BLaER1 treated with 17β-estradiol and CSF1 and Interleukin-3, amounts not matched to agents 10 nM and 100 nM (cell line): ENCODE measurements around the gene DCC.
"Not testable (repeated sequence)": the region's sequence is repeated elsewhere in the genome, so short reads cannot be mapped to it uniquely, and the experiment has no call there.

Experiments used
- H3K27ac ChIP-seq, 11 experiments: shearing (Covaris generic); formaldehyde crosslinking; 2 replicates each; pipeline ENCODE4 v1.8.1; 2022
- H3K27me3 ChIP-seq, 11 experiments: shearing (Covaris generic); formaldehyde crosslinking; 2 replicates each; pipeline ENCODE4 v1.8.1; 2022
- H3K36me3 ChIP-seq, 11 experiments: shearing (Covaris generic); formaldehyde crosslinking; 2 replicates each; pipeline ENCODE4 v1.8.1; 2022
- H3K4me1 ChIP-seq, 10 experiments: shearing (Covaris generic); formaldehyde crosslinking; 2 replicates each; pipeline ENCODE4 v1.8.1; 2022
- H3K4me2 ChIP-seq, 11 experiments: shearing (Covaris generic); formaldehyde crosslinking; 2 replicates each; pipeline ENCODE4 v1.8.1; 2022
- H3K4me3 ChIP-seq, 10 experiments: shearing (Covaris generic); formaldehyde crosslinking; 2 replicates each; pipeline ENCODE4 v1.8.1; 2022
- H3K9ac ChIP-seq, 11 experiments: shearing (Covaris generic); formaldehyde crosslinking; 2 replicates each; pipeline ENCODE4 v1.8.1; 2022
- H3K9me3 ChIP-seq, 11 experiments: shearing (Covaris generic); formaldehyde crosslinking; replicated peaks in 1 of 11; 2 replicates each; pipeline ENCODE4 v1.8.1; 2022
- H4K20me1 ChIP-seq, 11 experiments: shearing (Covaris generic); formaldehyde crosslinking; 2 replicates each; pipeline ENCODE4 v1.8.1; 2022
- Cebpa-rat ChIP-seq, 11 experiments: shearing (Covaris generic); IDR thresholded peaks; 2 replicates each; pipeline ENCODE4 v1.8.1; 2022

DCC gene

GRCh38 chr18:53457068-53457467 is 1117.1 kb downstream of the DCC start:
- Histone ChIP-seq H3K9me3 (no peaks in the 10 kb centered on the region), H3K27me3 (no peaks in the 10 kb centered on the region), H3K4me1 (no peaks in the 10 kb centered on the region), H3K36me3 (no peaks in the 10 kb centered on the region), H3K9ac (no peak overlapping the region), H3K27ac (no peak overlapping the region), H3K4me2 (no peak overlapping the region), H4K20me1 (no peaks in the 10 kb centered on the region), H3K4me3 (no peak overlapping the region)
- TF ChIP-seq Cebpa-rat (IDR thresholded peaks at IDR 0.05) = no peak

GRCh38 chr18:53458268-53458667 is 1118.3 kb downstream of the DCC start:
- no peaks in the 10 kb centered on the region for H3K9me3 ChIP-seq
- no peaks in the 10 kb centered on the region for H4K20me1 ChIP-seq
- no peaks in the 10 kb centered on the region for H3K36me3 ChIP-seq
- H3K4me2 ChIP-seq = no peak overlapping the region
- H3K27ac ChIP-seq = no peak overlapping the region
- H3K4me1 ChIP-seq = no peaks in the 10 kb centered on the region
- no peak for TF ChIP-seq Cebpa-rat (IDR thresholded peaks at IDR 0.05)
- no peak overlapping the region for H3K9ac ChIP-seq
- H3K27me3 ChIP-seq = no peaks in the 10 kb centered on the region
- H3K4me3 ChIP-seq = no peak overlapping the region

- no peaks in the 10 kb centered on the region for H3K9me3 ChIP-seq
- H3K4me1 ChIP-seq = no peaks in the 10 kb centered on the region
- no peak overlapping the region for H3K4me2 ChIP-seq
- no peak for TF ChIP-seq Cebpa-rat (IDR thresholded peaks at IDR 0.05)
- no peak overlapping the region for H3K4me3 ChIP-seq
- no peaks in the 10 kb centered on the region for H4K20me1 ChIP-seq
- no peaks in the 10 kb centered on the region for H3K36me3 ChIP-seq
- no peaks in the 10 kb centered on the region for H3K27me3 ChIP-seq
- H3K9ac ChIP-seq = no peak overlapping the region
- no peak overlapping the region for H3K27ac ChIP-seq
Measured at GRCh38 chr18:53458944-53459580, 1119.1 kb downstream of the DCC start.

- no peaks in the 10 kb centered on the region for H3K27me3 ChIP-seq
- H3K4me1 ChIP-seq = no peaks in the 10 kb centered on the region
- H3K4me2 ChIP-seq = no peak overlapping the region
- no peak overlapping the region for H3K9ac ChIP-seq
- no peak for TF ChIP-seq Cebpa-rat (IDR thresholded peaks at IDR 0.05)
- no peaks in the 10 kb centered on the region for H3K36me3 ChIP-seq
- no peaks in the 10 kb centered on the region for H4K20me1 ChIP-seq
- H3K9me3 ChIP-seq = peaks cover 0 to 12% (median 7%) of the 10 kb centered on the region in 11 experiments; a peak in 11 of 22 replicates
- no peak overlapping the region for H3K27ac ChIP-seq
- no peak overlapping the region for H3K4me3 ChIP-seq
Measured at GRCh38 chr18:53467756-53468155, 1127.8 kb downstream of the DCC start.

GRCh38 chr18:53468173-53468572 is 1128.2 kb downstream of the DCC start:
- H3K9ac ChIP-seq, H3K4me2 ChIP-seq, H3K27ac ChIP-seq: not testable (repeated sequence)

GRCh38 chr18:53472546-53472945 is 1132.5 kb downstream of the DCC start:
- TF ChIP-seq Cebpa-rat (IDR thresholded peaks at IDR 0.05) = no peak
- no peaks in the 10 kb centered on the region for H3K4me1 ChIP-seq
- no peak overlapping the region for H3K4me3 ChIP-seq
- no peak overlapping the region for H3K27ac ChIP-seq
- H4K20me1 ChIP-seq = no peaks in the 10 kb centered on the region
- no peaks in the 10 kb centered on the region for H3K36me3 ChIP-seq
- peaks cover 10 to 34% (median 25%) of the 10 kb centered on the region in 11 experiments for H3K9me3 ChIP-seq
- no peak overlapping the region for H3K4me2 ChIP-seq
- H3K9ac ChIP-seq = no peak overlapping the region
- H3K27me3 ChIP-seq = no peaks in the 10 kb centered on the region

More at GRCh38 chr18:53468173-53468572, 1128.2 kb downstream of the DCC start:
- H3K4me3 ChIP-seq, H3K27me3 ChIP-seq, H3K36me3 ChIP-seq, H4K20me1 ChIP-seq, H3K4me1 ChIP-seq: not testable (repeated sequence)
- peaks cover 0 to 12% (median 7%) of the 10 kb centered on the region in 11 experiments; a peak in 11 of 22 replicates for H3K9me3 ChIP-seq

GRCh38 chr18:53478155-53478554 is 1138.2 kb downstream of the DCC start:
- Histone ChIP-seq H3K4me2 (no peak overlapping the region), H3K27ac (no peak overlapping the region), H3K9ac (no peak overlapping the region), H4K20me1 (no peaks in the 10 kb centered on the region), H3K4me3 (no peak overlapping the region), H3K27me3 (no peaks in the 10 kb centered on the region), H3K36me3 (no peaks in the 10 kb centered on the region), H3K4me1 (no peaks in the 10 kb centered on the region), H3K9me3 (peaks cover 9 to 22% (median 17%) of the 10 kb centered on the region in 11 experiments; a peak in 21 of 22 replicates)
- TF ChIP-seq Cebpa-rat (IDR thresholded peaks at IDR 0.05) = peak in 4 of 11 experiments; percentile 30 to 59 (median 48); a peak in 4 of 22 replicates

- Histone ChIP-seq H3K36me3 (no peaks in the 10 kb centered on the region), H3K27me3 (no peaks in the 10 kb centered on the region), H3K4me1 (no peaks in the 10 kb centered on the region), H3K4me3 (no peak overlapping the region), H3K9me3 (no peaks in the 10 kb centered on the region), H3K4me2 (no peak overlapping the region), H4K20me1 (no peaks in the 10 kb centered on the region), H3K9ac (no peak overlapping the region), H3K27ac (no peak overlapping the region)
- no peak for TF ChIP-seq Cebpa-rat (IDR thresholded peaks at IDR 0.05)
Measured at GRCh38 chr18:53486296-53486695, 1146.3 kb downstream of the DCC start.

GRCh38 chr18:53489266-53489665 is 1149.3 kb downstream of the DCC start:
- no peak overlapping the region for H3K4me2 ChIP-seq
- no peak overlapping the region for H3K9ac ChIP-seq
- no peak overlapping the region for H3K4me3 ChIP-seq
- no peaks in the 10 kb centered on the region for H3K27me3 ChIP-seq
- H3K36me3 ChIP-seq = no peaks in the 10 kb centered on the region
- TF ChIP-seq Cebpa-rat (IDR thresholded peaks at IDR 0.05) = no peak
- H3K9me3 ChIP-seq = no peaks in the 10 kb centered on the region
- H4K20me1 ChIP-seq = no peaks in the 10 kb centered on the region
- H3K27ac ChIP-seq = no peak overlapping the region
- H3K4me1 ChIP-seq = no peaks in the 10 kb centered on the region

- H3K4me2 ChIP-seq = no peak overlapping the region
- H3K9me3 ChIP-seq = no peaks in the 10 kb centered on the region
- H3K27me3 ChIP-seq = no peaks in the 10 kb centered on the region
- H3K4me3 ChIP-seq = no peak overlapping the region
- no peaks in the 10 kb centered on the region for H4K20me1 ChIP-seq
- H3K36me3 ChIP-seq = no peaks in the 10 kb centered on the region
- H3K9ac ChIP-seq = no peak overlapping the region
- H3K27ac ChIP-seq = no peak overlapping the region
- TF ChIP-seq Cebpa-rat (IDR thresholded peaks at IDR 0.05) = no peak
- no peaks in the 10 kb centered on the region for H3K4me1 ChIP-seq
Measured at GRCh38 chr18:53490019-53490418, 1150.0 kb downstream of the DCC start.
